ENCODE measurements around the gene CEP70. TPM values are rescaled to one million over a fixed set of nuclear protein-coding genes. Genes with fewer than 3 reads are reported as not detected.
"Not testable (repeated sequence)": the region's sequence is repeated elsewhere in the genome, so short reads cannot be mapped to it uniquely, and the experiment has no call there.

The CEP70 gene
- total RNA-seq, 2 donors from 2014 or later = 5.6 to 10.6 TPM

GRCh38 chr3:138601661-138602060, 7.6 kb upstream of the CEP70 start:
- H3K36me3 Mint-ChIP-seq (ENCODE audit: low read depth) = not testable (repeated sequence)

DNA sequence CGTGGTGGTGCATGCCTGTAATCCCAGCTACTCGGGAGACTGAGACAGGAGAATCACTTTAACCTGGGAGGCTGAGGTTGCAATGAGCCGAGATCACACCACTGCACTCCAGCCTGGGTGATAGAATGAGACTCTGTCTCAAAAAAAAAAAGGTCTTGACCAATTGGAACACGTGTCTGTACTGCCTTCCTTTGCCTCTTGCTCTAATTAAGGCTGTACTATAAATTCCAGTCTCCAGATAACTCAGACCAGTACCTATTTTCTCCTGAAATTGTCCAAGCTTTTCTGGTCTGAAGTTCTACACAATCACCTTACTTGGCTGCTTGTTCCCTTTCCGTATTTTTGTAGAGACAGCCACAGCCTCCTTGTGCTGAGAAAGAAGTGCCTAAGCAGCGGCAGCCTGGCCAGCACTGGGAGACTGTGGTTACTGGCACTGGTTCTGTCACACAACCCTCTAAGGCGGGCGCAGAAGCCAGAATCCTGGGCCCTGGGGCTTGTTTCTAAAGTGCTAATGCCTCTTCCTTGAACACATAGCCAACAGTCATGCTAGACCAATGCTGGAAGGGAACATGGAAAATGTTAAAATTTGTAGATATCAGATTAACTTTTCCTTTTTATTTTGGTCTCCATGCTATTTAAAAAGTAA, 6.2 kb upstream of the CEP70 start:
- Mint-ChIP-seq H3K4me1 (no peaks in the 10 kb centered on the region), H3K36me3 (ENCODE audit: low read depth) (no peaks in the 10 kb centered on the region), H3K9me3 (no peaks in the 10 kb centered on the region), H3K27me3 (no peaks in the 10 kb centered on the region), H3K4me3 (no peak overlapping the region), H3K27ac (no peak overlapping the region)
- no peak for ATAC-seq (replicated peaks)

More at GRCh38 chr3:138601661-138602060, 7.6 kb upstream of the CEP70 start:
- H3K4me3 Mint-ChIP-seq; ATAC-seq (replicated peaks); H3K9me3 Mint-ChIP-seq; H3K27me3 Mint-ChIP-seq; H3K27ac Mint-ChIP-seq; H3K4me1 Mint-ChIP-seq: not testable (repeated sequence)

DNA sequence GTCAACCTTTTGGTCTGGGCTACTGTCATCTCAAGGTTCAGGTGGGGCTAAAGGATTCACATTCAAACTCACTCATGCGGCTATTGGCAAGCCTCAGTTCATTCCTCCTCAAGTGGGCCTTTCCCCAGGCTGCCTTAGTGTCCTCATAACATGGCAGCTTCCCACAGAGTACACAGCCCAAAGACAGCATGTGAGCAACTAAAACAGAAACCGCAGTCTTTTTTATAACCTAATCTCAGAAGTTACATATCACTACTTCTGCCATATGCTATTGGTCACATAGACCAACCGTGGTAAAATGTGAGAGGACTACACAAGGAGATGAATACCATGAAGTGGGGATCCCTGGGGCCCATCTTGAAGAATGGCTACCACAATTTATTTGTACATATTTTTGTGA, 4.5 kb upstream of the CEP70 start:
- H3K27ac Mint-ChIP-seq = no peak overlapping the region
- no peaks in the 10 kb centered on the region for H3K36me3 Mint-ChIP-seq (ENCODE audit: low read depth)
- H3K4me3 Mint-ChIP-seq = no peak overlapping the region
- no peaks in the 10 kb centered on the region for H3K4me1 Mint-ChIP-seq
- H3K27me3 Mint-ChIP-seq = no peaks in the 10 kb centered on the region
- no peak for ATAC-seq (replicated peaks)
- H3K9me3 Mint-ChIP-seq = no peaks in the 10 kb centered on the region

GRCh38 chr3:138597186-138597976, 3.3 kb upstream of the CEP70 start:
- H3K4me3 Mint-ChIP-seq; ATAC-seq (replicated peaks); H3K4me1 Mint-ChIP-seq; H3K36me3 Mint-ChIP-seq (ENCODE audit: low read depth); H3K9me3 Mint-ChIP-seq; H3K27me3 Mint-ChIP-seq; H3K27ac Mint-ChIP-seq: not testable (repeated sequence)

DNA sequence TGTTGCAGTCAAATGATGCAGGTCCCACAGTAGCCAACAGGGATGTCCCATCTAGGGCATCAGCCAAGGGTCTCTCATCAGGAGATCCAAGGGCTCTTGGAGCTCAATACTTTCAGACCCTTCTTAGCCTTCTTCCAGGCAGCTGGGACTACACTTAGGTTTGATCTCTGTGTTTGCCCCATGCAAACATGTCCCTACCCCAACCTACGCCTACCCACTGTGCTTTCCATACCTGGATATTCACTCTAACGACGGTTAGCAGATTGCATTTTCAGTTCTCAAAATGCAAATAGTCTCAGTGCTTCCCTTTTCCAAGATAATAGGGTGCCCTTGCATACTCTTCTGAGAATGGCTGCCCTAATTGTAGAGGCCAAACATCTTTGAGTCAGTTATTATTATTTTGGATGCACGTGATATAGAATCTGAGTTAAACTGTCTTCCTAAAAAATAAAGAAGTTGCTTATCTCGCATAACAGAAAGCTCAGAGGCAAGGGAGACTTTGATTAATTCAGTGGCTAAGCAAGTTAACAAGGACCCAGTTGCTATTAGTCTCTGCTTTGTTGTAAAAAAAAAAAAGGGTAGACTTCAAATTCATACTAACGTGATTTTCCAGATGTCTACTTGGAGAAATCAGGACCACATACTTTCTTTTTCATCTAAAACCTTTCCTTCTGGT, 1.0 kb upstream of the CEP70 start:
- Mint-ChIP-seq H3K36me3 (ENCODE audit: low read depth) (no peaks in the 10 kb centered on the region), H3K9me3 (no peaks in the 10 kb centered on the region), H3K4me1 (no peaks in the 10 kb centered on the region), H3K27ac (peak overlapping the region; percentile 79), H3K4me3 (peak overlapping the region; percentile 81), H3K27me3 (no peaks in the 10 kb centered on the region)
- no peak for ATAC-seq (replicated peaks)

DNA sequence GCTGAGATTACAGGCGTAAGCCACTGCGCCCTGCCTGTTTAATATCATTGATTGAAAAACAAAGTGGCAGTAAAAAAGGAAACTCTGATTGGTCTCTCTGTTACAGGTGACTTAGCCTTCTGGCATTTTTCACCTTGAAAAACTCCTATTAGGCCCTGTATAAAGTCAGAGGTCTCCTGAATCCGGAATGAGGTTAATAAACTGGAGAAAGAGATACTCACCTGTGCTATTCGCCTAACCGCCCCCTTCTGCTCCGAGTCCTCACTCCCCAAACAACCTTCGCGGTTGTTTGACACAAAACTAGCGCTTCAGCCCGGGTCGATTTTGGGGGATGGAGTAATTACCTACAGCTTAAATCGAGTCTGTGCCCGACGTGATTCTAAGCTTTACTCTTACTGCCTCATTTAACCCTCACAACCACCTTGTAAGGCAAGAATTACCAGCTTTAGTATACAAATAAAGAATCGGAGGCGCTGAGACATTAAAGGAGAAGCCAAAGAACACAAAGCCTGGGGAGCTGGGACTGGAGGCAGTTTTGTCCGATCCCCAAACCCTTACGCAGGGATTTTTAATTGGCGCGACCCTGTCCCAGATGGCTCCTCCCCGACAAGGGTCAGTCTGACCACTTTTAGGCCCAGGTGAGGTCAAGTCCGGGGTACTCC, 441 bp downstream of the CEP70 start:
- Mint-ChIP-seq H3K9me3 (no peaks in the 10 kb centered on the region), H3K4me3 (peak overlapping the region; percentile 81), H3K36me3 (ENCODE audit: low read depth) (peaks cover 3% of the 10 kb centered on the region), H3K4me1 (no peaks in the 10 kb centered on the region), H3K27me3 (no peaks in the 10 kb centered on the region), H3K27ac (no peak overlapping the region)
- no peak for ATAC-seq (replicated peaks)

- ATAC-seq (replicated peaks) = no peak
- Mint-ChIP-seq H3K9me3 (no peaks in the 10 kb centered on the region), H3K27me3 (no peaks in the 10 kb centered on the region), H3K4me1 (no peaks in the 10 kb centered on the region), H3K4me3 (no peak overlapping the region), H3K36me3 (ENCODE audit: low read depth) (peaks cover 9% of the 10 kb centered on the region), H3K27ac (no peak overlapping the region)
Measured at GRCh38 chr3:138591392-138591791, 2.7 kb downstream of the CEP70 start.

DNA sequence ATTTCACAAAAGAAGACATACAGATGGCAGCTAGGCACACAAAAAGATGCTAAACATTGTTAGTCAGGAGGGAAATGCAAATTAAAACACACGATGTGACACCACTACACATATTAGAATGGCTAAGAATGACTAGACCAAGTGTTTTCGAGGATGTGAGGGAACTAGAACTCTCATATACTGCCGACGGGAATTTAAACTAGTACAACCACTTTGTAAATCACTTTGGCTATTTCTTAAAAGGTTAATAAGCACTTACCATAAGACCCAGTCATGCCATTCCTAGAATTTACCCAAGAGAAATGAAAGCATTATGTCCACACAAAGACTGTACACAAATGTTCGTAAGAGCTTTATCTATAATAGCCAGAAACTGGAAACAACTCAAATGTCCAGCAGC, 5.6 kb downstream of the CEP70 start:
- Mint-ChIP-seq H3K36me3 (ENCODE audit: low read depth) (peaks cover 9% of the 10 kb centered on the region), H3K27ac (no peak overlapping the region), H3K27me3 (no peaks in the 10 kb centered on the region), H3K4me1 (peaks cover 8% of the 10 kb centered on the region), H3K4me3 (no peak overlapping the region), H3K9me3 (no peaks in the 10 kb centered on the region)
- ATAC-seq (replicated peaks) = no peak

DNA sequence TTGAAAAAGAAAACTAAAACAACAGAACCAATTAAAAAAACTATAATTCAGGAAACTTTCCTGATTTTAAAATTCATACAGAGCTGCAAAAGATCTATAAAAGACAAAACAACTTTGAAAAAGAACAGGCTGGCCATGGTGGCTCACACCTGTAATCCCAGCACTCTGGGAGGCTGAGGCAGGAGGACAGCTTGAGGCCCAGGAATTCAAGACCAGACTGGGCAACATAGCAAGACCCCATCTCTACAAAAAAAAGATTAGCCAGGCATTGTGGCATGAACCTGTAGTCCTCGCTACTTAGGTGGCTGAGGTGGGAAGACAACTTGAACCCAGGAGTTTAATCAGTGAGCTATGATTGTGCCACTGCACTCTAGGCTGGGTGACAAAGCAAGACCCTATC, 6.7 kb downstream of the CEP70 start:
- Mint-ChIP-seq H3K9me3 (no peaks in the 10 kb centered on the region), H3K36me3 (ENCODE audit: low read depth) (peaks cover 9% of the 10 kb centered on the region), H3K27ac (no peak overlapping the region), H3K4me1 (peaks cover 8% of the 10 kb centered on the region), H3K4me3 (no peak overlapping the region), H3K27me3 (no peaks in the 10 kb centered on the region)
- no peak for ATAC-seq (replicated peaks)

- peak; percentile 23 for ATAC-seq (replicated peaks)
- peaks cover 14% of the 10 kb centered on the region for H3K4me1 Mint-ChIP-seq
- H3K27ac Mint-ChIP-seq = no peak overlapping the region
- H3K36me3 Mint-ChIP-seq (ENCODE audit: low read depth) = no peaks in the 10 kb centered on the region
- H3K4me3 Mint-ChIP-seq = no peak overlapping the region
- no peaks in the 10 kb centered on the region for H3K9me3 Mint-ChIP-seq
- no peaks in the 10 kb centered on the region for H3K27me3 Mint-ChIP-seq
Measured at GRCh38 chr3:138578961-138579574, 15.0 kb downstream of the CEP70 start.

DNA sequence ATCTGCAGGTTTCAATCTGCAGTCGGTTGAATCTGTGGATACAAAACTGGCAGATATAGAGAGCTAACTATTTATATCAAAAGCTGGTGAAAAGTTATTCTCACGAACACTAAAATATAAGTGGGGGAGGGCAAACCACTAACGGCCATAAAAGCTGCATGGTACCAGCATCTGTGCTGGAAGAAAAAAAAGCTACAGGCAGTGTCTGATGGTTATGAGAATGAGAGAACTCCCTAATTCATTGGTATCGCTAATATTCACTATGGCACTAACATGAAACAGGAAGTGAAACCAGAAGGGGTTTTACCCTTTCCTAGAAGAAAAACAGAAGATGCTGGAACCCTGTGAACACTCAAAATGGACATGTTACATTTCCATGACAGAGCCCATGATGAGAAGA, 15.9 kb downstream of the CEP70 start:
- H3K9me3 Mint-ChIP-seq = no peaks in the 10 kb centered on the region
- peak overlapping the region; percentile 42 for H3K4me3 Mint-ChIP-seq
- H3K4me1 Mint-ChIP-seq = peaks cover 7% of the 10 kb centered on the region
- peak; percentile 40 for ATAC-seq (replicated peaks)
- H3K27me3 Mint-ChIP-seq = no peaks in the 10 kb centered on the region
- peaks cover 8% of the 10 kb centered on the region for H3K36me3 Mint-ChIP-seq (ENCODE audit: low read depth)
- H3K27ac Mint-ChIP-seq = peak overlapping the region; percentile 29

- H3K36me3 Mint-ChIP-seq (ENCODE audit: low read depth) = peaks cover 25% of the 10 kb centered on the region
- H3K9me3 Mint-ChIP-seq = no peaks in the 10 kb centered on the region
- no peak overlapping the region for H3K4me3 Mint-ChIP-seq
- H3K4me1 Mint-ChIP-seq = peaks cover 2% of the 10 kb centered on the region
- no peak for ATAC-seq (replicated peaks)
- H3K27ac Mint-ChIP-seq = no peak overlapping the region
- H3K27me3 Mint-ChIP-seq = no peaks in the 10 kb centered on the region
Measured at GRCh38 chr3:138573138-138573537, 20.9 kb downstream of the CEP70 start.

- H3K9me3 Mint-ChIP-seq; H3K4me1 Mint-ChIP-seq; H3K27ac Mint-ChIP-seq; H3K4me3 Mint-ChIP-seq; H3K27me3 Mint-ChIP-seq; ATAC-seq (replicated peaks): not testable (repeated sequence)
- H3K36me3 Mint-ChIP-seq (ENCODE audit: low read depth) = peaks cover 32% of the 10 kb centered on the region
Measured at GRCh38 chr3:138569624-138570023, 24.4 kb downstream of the CEP70 start.

DNA sequence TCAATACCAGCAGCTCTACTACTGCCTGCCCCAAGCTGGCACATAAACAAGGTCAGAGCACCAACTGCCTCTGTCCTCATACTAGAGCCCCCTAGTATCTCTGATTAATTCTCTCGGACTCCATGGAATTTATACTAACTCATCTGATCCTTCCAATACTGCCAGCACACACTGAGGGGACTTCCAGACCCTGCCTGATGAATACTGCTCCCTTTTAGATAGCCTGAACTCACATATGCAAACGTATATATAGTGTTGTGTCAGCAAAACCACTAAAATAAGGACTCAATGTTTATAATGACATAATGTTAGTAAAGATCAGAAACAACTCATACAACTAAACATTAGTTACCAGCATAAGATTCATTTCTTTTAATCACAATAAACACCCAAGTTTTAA, 25.0 kb downstream of the CEP70 start:
- H3K27me3 Mint-ChIP-seq = no peaks in the 10 kb centered on the region
- no peak for ATAC-seq (replicated peaks)
- H3K4me1 Mint-ChIP-seq = no peaks in the 10 kb centered on the region
- H3K9me3 Mint-ChIP-seq = no peaks in the 10 kb centered on the region
- peaks cover 36% of the 10 kb centered on the region for H3K36me3 Mint-ChIP-seq (ENCODE audit: low read depth)
- H3K4me3 Mint-ChIP-seq = no peak overlapping the region
- H3K27ac Mint-ChIP-seq = no peak overlapping the region
